Activated T-cell treated with anti-CD3 and anti-CD28 coated beads for 4 hours (primary cell): ENCODE measurements around the gene CACNA1B.
"Not testable (repeated sequence)": the region's sequence is repeated elsewhere in the genome, so short reads cannot be mapped to it uniquely, and the experiment has no call there.

Source experiments
- DNase-seq: peaks from one replicate; pipeline ENCODE4 v3.0.0-alpha.2; 2020

CACNA1B gene

GRCh38 chr9:137890768-137891587 lies 13.4 kb downstream of the CACNA1B start:
- not testable (repeated sequence) for DNase-seq

- DNase-seq, result no peak
These were observed 14.2 kb downstream of the CACNA1B start for GRCh38 chr9:137891588-137892423.

GRCh38 chr9:137892424-137893191 lies 15.0 kb downstream of the CACNA1B start:
- no peak for DNase-seq

GRCh38 chr9:137893670-137894069 lies 16.1 kb downstream of the CACNA1B start:
- DNase-seq, result no peak

- DNase-seq, result no peak
These were observed 22.2 kb downstream of the CACNA1B start for GRCh38 chr9:137899551-137900360.

- no peak for DNase-seq
These were observed 23.2 kb downstream of the CACNA1B start for GRCh38 chr9:137900584-137901310.

GRCh38 chr9:137902646-137903045 lies 25.1 kb downstream of the CACNA1B start:
- no peak for DNase-seq

GRCh38 chr9:137905740-137906139 lies 28.2 kb downstream of the CACNA1B start:
- no peak for DNase-seq

- no peak for DNase-seq
These were observed 30.2 kb downstream of the CACNA1B start for GRCh38 chr9:137907776-137908175.

GRCh38 chr9:137912671-137913070 lies 35.1 kb downstream of the CACNA1B start:
- no peak for DNase-seq

GRCh38 chr9:137913132-137913531 lies 35.5 kb downstream of the CACNA1B start:
- no peak for DNase-seq

GRCh38 chr9:137913771-137914767 lies 36.5 kb downstream of the CACNA1B start:
- no peak for DNase-seq

GRCh38 chr9:137916540-137916939 lies 39.0 kb downstream of the CACNA1B start:
- no peak for DNase-seq

- DNase-seq, result no peak
These were observed 39.5 kb downstream of the CACNA1B start for GRCh38 chr9:137917116-137917515.

- no peak for DNase-seq
These were observed 40.2 kb downstream of the CACNA1B start for GRCh38 chr9:137917795-137918194.

- DNase-seq, result no peak
These were observed 40.9 kb downstream of the CACNA1B start for GRCh38 chr9:137918331-137919094.

- DNase-seq, result no peak
These were observed 41.5 kb downstream of the CACNA1B start for GRCh38 chr9:137919095-137919465.

- DNase-seq, result no peak
These were observed 42.1 kb downstream of the CACNA1B start for GRCh38 chr9:137919649-137920141.

- DNase-seq, result no peak
These were observed 43.2 kb downstream of the CACNA1B start for GRCh38 chr9:137920753-137921152.
